Left renal cortex interstitium (tissue), 4 donors: ENCODE data around the gene FGFBP2. TPM values are rescaled to one million over a fixed set of nuclear protein-coding genes. Genes with fewer than 3 reads are reported as not detected.
A peak's percentile ranks its signal among the peaks of the same experiment; 100 is the strongest.

Source experiments
- DNase-seq, 4 donors: peaks; one replicate each; pipeline ENCODE4 v3.0.0-alpha.2; 2013; ENCODE audit warnings: low read depth in 4 of 4, low spot score in 2 of 4, missing footprints in 1 of 4
- polyA plus RNA-seq, 4 donors: library from polyadenylated mRNA; unstranded; fragments of 120-200 nt; gene quantifications; one replicate each; pipeline ENCODE4 v1.2.1, GENCODE V29; 2013; ENCODE audit not compliant: insufficient read length in 4 of 4

FGFBP2 gene
- under 1 TPM in 2 of 4 donors, not detected in 2; 0.47 to 0.48 TPM for polyA plus RNA-seq

- DNase-seq = no peak
Observed at GRCh38 chr4:15963001-15963451, at the start of gene FGFBP2. FGFBP2 (minus strand) TSS chr4:15963175; CDS start chr4:15963129, 46 bp downstream.

- DNase-seq = no peak
Observed at GRCh38 chr4:16011173-16011572, 48.2 kb upstream of the FGFBP2 start.

GRCh38 chr4:16009153-16009552, 46.2 kb upstream of the FGFBP2 start:
- no peak for DNase-seq

- DNase-seq = no peak
Observed at GRCh38 chr4:16007471-16008095, 44.6 kb upstream of the FGFBP2 start.

GRCh38 chr4:16006771-16007446, 43.9 kb upstream of the FGFBP2 start:
- no peak for DNase-seq

- DNase-seq = no peak
Observed at GRCh38 chr4:16005676-16006075, 42.7 kb upstream of the FGFBP2 start.

- peak; percentile 31 to 63 (median 42) for DNase-seq
Observed at GRCh38 chr4:16001484-16001858, 38.5 kb upstream of the FGFBP2 start.

- peak in 1 of 4 donors; percentile 7 for DNase-seq
Observed at GRCh38 chr4:16000708-16001483, 37.9 kb upstream of the FGFBP2 start.

- DNase-seq = no peak
Observed at GRCh38 chr4:15996773-15997172, 33.8 kb upstream of the FGFBP2 start.

GRCh38 chr4:15995826-15996225, 32.9 kb upstream of the FGFBP2 start:
- DNase-seq = no peak

- DNase-seq = no peak
Observed at GRCh38 chr4:15992167-15992485, 29.2 kb upstream of the FGFBP2 start.

- DNase-seq = no peak
Observed at GRCh38 chr4:15990570-15991285, 27.8 kb upstream of the FGFBP2 start.

GRCh38 chr4:15989424-15989823, 26.4 kb upstream of the FGFBP2 start:
- DNase-seq = no peak

- no peak for DNase-seq
Observed at GRCh38 chr4:15988222-15988621, 25.2 kb upstream of the FGFBP2 start.

GRCh38 chr4:15986907-15987306, 23.9 kb upstream of the FGFBP2 start:
- DNase-seq = no peak

GRCh38 chr4:15983610-15984009, 20.6 kb upstream of the FGFBP2 start:
- DNase-seq = no peak

- no peak for DNase-seq
Observed at GRCh38 chr4:15982842-15983524, 20.0 kb upstream of the FGFBP2 start.

- no peak for DNase-seq
Observed at GRCh38 chr4:15976456-15977447, 13.8 kb upstream of the FGFBP2 start.
